Fibroblast of pulmonary artery (primary cell): ENCODE results near the gene XRCC3.
"Not testable (repeated sequence)": the region's sequence is repeated elsewhere in the genome, so short reads cannot be mapped to it uniquely, and the experiment has no call there.

Experiments used
- DNase-seq: peaks from one replicate; pipeline ENCODE4 v3.0.0-alpha.2; 2010; ENCODE audit warnings: low read depth
- H3K4me3 ChIP-seq: replicated peaks from 2 replicates; pipeline ENCODE4 v1.5.1; 2011; ENCODE audit warnings: low read depth, mild to moderate bottlenecking, control low read depth, low read length, moderate library complexity
- TF ChIP-seq, protein P1 (sequence below): IDR thresholded peaks from 2 replicates; pipeline ENCODE4 v1.5.1; 2011; ENCODE audit warnings: mild to moderate bottlenecking, control low read depth, low read length, inconsistent platforms; ENCODE audit errors: missing control alignments

Gene XRCC3

DNA sequence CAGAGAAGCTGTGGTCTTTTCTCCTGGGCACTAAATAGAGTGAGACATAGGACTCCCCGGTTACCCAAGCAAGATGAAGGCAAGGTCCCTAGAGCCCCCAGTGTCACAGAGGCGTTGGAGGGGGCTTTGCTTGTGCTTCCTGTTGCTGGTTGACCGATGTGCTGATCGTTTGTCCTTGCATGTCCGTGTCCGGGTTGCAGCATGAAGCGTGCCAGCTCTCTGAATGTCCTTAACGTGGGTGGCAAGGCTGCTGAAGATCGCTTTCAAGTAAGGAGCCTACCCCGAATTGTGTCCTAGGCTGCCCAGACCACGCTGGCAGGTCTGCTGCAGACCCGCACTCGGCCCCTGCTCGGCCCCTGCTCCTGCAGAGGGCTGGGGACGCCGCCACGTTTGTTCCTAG is 23.1 kb downstream of the XRCC3 start:
- TF ChIP-seq, protein P1, sequence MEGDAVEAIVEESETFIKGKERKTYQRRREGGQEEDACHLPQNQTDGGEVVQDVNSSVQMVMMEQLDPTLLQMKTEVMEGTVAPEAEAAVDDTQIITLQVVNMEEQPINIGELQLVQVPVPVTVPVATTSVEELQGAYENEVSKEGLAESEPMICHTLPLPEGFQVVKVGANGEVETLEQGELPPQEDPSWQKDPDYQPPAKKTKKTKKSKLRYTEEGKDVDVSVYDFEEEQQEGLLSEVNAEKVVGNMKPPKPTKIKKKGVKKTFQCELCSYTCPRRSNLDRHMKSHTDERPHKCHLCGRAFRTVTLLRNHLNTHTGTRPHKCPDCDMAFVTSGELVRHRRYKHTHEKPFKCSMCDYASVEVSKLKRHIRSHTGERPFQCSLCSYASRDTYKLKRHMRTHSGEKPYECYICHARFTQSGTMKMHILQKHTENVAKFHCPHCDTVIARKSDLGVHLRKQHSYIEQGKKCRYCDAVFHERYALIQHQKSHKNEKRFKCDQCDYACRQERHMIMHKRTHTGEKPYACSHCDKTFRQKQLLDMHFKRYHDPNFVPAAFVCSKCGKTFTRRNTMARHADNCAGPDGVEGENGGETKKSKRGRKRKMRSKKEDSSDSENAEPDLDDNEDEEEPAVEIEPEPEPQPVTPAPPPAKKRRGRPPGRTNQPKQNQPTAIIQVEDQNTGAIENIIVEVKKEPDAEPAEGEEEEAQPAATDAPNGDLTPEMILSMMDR: no peak
- no peak overlapping the region for H3K4me3 ChIP-seq
- no peak for DNase-seq

DNA sequence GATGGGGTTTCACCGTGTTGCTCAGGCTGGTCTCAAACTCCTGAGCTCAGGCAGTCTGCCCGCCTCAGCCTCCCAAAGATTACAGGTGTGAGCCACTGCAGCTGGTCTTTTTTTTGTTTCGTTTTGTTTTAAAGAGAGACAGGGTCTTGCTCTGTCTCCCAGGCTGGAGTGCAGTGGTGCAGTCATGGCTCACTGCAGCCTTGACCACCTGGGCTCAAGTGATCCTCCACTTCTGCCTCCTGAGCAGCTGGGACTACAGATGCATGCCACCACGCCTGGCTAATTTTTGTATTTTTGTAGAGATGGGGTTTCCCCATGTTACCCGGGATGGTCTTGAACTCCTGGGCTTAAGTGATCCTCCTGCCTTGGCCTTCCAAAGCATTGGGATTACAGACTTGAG is 23.6 kb downstream of the XRCC3 start:
- H3K4me3 ChIP-seq, DNase-seq: not testable (repeated sequence)

DNA sequence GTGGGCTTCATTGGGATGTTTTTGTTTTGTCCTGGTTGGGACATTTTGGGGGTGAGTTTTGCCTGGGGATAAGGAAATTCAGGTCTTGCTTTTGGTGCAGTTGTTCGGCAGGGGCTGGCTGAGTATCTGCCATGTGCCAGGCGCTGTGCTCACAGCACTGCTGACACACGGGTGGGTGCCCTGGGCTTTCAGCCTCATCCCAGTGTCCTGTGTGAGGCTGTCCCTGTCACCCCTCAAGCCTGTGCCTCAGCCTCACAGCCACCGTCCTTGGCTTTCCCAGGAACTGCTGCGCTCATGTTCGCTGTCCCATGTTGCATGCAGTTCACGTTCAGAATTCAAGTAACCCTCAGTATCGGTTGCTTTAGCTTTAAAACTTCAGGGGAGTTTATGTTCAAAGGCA is 24.9 kb downstream of the XRCC3 start:
- no peak for DNase-seq
- no peak overlapping the region for H3K4me3 ChIP-seq
- TF ChIP-seq, protein P1: no peak

DNA sequence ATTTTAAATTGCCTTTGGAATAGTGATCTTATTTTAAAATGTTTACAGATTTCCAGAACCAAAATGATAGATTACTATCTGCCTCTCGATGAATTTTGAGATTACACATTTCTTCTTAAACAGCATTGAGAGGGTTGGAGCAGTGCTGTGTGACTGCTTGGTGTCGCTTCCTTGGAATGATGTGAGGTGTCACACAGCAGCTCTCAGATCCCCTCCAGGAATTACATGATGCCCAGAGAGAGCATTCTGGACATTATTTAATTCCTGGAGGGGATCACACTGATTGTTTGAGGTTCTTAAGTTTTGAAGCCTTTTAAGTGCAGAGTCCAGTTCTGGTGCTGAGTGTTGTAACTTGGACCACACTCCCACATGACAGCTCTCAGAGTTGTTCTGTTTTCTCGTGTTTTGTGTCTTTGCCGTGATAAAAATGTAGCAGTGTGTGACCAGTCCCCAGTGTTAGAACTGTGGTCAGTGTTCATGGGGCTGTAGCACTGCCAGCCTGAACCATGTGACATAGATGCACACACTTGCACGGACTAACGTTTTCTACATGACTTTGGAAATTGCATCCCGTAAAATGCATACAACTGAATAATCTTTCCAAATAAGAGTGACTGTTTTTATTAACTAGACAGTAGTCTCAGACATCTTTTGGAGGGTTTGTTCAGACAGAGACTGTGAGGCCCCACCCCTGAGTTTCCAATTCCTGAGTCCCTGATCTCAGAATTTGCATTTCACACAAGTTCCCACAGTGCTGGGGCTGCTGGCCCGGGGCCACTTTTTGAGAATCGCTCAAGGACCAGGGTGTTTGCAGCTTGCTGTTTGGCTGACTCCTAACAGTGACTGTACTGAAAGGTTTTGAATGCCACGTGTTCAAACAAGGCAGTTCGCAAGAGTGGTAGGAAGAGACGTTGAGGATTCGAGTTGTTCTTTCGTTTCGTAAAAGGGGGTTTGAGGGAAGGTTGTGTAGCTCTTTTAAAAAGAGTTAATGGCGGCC is 26.0 kb downstream of the XRCC3 start:
- peak; percentile 39 for DNase-seq
- H3K4me3 ChIP-seq: no peak overlapping the region
- TF ChIP-seq, protein P1: no peak

DNA sequence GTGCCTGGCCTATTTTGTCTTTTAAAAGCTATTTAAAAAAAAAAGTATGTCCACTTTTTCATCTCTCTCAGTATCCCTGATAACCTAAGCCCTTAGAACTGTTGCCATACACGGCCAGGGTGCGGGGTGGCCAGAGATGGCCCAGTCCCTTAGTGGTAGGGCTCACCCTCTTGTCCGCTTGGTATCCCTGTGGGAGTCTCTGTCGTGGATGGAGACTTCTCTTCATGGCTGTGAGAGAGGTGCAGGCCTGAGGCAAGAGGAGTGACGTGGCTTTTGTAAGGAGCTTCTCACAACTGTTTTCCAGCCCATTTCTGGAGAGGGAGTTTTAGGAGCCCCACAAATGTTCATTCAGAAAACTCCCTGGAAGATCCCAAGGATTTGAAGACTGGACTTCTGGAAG is 26.8 kb downstream of the XRCC3 start:
- no peak overlapping the region for H3K4me3 ChIP-seq
- TF ChIP-seq, protein P1: no peak
- DNase-seq: no peak

DNA sequence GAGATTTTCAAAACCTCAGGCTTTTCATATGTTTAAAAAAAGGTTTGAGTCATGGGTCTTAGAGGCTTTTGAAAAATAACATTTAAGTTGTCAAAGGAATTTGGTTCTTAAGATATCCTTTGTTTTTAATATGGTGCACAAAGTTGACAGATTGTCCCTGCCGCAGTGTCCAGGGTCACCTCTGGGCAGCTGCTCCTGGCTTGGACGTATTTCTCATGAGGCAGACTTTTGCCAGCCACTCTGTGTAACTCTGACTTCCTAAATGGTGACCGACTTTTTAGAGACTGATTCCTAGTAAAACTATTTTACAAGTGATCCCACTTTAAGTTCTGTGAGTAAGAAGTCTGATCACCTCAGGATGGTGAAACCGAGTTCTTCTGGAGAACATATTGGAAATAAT is 27.5 kb downstream of the XRCC3 start:
- TF ChIP-seq, protein P1: no peak
- no peak overlapping the region for H3K4me3 ChIP-seq
- no peak for DNase-seq

DNA sequence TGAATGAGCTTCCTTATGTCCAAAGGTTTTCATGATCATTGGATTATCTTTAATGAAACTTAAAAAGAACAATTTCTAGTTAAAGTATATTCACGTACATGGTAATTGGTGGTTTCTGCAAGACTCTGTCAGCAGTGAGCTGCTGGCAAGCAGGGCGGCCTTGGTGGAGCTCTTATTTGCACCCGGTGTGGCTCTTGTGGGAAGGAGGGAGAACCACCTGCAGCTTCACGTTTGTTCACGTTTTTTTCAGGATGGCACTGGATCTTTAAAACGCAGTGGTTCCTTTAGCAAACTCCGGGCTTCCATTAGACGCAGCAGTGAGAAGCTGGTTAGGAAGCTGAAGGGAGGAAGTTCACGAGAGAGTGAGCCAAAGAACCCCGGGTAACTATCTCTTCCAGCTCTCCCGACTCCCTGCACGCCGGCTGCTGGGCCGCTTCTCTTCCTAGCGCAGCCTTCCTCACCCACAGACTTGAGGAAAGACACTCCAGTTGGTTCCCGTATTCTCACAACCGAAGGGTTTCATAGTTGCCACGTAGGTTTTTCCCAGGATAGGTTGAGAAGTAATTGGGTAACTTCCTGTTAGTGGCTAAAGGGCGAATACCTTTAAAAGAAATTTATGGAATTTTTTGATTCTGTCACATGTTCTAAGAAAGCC is 28.3 kb downstream of the XRCC3 start:
- DNase-seq: peak; percentile 83
- TF ChIP-seq, protein P1: no peak
- no peak overlapping the region for H3K4me3 ChIP-seq
